Kidney glomerular epithelial cell (primary cell): ENCODE measurements around the gene TSC22D2.

Source experiments
- DNase-seq: peaks from one replicate; lab custom pipeline; 2025; lab: John Stamatoyannopoulos, UW

The TSC22D2 gene

DNA sequence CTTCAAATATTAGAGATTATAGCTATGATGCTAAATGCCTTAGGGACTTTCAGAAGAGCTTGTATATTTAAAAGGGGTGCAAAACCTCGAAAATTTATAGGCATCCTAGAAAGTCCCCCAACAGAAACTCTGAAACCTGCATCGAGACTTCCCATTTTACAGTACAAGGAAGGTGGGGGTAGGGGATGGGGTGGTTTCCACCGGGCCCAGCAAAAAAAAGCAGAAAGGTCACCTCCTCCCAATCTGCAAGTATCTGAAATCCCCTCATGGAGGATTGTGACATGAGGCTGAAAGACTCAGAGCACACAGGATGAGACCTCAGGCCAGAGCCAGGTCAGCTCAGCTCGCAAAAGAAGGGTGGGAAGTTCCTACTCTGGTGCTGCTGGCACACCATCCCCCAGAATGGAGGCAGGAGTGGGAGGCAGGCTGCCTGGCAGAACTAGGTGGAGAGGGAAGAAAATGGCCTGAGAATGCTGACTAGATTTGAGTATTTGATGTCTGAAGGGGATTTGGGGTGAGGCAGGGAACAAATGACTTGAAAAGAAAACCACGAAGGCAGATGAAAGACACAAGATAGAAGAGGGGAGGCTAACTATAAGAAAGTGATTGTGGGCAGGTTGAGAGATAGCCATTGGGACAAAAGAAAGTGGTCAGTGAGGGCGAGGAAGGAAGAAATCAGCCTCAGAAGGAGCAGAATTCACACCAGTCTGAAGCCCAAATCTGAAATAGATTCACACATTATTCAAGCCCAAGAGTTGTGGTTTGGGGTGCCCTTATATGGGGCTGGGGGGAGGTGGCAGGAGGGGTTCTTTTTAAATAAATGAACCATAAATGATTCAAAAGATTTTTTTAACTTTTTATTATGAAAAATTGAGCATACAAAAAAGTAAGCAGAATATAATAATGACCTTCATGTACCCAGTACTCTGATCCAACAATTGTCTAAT is 22.5 kb upstream of the TSC22D2 start:
- no peak for DNase-seq

DNA sequence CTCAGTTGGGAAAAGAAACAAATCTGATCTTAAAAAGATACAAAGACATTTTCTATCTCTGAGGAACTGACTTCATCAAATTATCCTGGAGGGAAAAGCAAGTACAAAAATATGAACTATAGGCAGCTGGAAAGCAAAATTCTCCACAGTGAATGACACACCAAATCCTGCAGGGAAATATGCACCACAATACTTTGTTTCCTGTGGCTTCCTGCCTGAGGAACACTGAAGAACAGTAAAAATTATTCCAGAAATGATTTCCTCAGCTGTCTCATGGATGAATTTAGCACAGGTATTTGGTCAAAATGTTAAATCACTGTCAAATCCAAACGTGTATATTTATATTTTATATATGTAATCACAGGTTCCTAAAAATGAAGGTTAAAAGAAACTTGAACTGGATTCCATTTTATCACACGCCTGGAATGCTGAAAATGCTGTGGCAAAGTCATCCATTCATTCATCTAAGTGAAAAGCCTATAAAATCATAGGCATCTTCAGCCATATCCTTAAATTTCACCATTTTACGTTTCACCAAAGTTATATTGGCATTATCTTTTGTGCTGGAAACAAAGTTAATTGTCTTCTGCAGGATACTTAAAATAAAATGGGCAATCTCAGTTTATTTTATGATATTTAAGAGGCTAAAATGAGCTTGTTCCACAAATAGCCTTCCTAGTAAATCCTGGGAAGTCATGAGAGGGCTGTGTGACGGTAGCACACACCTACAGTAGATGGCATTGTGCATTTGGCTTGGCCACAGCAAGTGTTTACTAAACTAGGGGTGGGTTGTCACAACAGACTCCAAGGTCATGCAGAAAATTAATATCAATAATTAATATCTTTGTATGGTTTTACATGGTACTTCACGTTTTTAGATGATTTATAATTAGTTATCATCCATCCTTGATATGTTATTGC is 19.3 kb upstream of the TSC22D2 start:
- no peak for DNase-seq

DNA sequence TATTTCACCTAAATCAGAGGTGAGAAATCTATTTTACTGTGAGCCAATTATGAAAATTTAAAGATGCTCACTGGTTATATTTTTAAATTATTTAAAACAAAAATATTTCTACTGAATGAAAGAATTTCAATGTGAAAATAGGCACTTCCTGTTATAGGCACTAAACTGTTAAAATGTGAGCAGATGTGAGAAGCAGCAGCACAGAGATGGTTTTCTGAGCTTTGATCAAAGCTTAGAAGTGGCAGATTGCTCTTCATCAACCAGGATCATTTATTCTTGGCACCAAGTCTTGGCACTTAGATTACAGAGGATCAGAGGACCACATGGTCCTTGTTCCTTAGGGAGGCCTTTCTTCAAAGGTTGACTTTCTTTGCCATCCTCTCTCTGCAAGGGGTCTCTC is 18.0 kb upstream of the TSC22D2 start:
- no peak for DNase-seq

DNA sequence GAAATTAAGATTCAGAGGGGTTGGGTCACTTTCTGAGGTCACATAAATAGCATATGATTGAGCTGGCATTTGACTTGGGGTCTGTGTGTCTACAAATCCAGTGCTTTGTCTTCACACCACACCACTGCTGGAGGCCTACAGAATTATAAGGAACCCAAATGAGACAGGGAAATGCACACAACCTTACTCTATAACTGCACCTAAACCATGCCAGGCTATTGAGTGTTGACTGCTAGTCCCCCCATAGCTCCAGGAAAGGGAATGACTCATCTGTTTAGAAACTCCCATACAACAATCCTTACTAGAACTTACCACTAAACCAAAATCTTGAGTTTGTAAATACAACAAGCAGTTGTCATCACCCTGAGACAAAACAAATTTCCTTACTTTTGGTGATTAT is 16.9 kb upstream of the TSC22D2 start:
- peak; percentile 6 for DNase-seq

DNA sequence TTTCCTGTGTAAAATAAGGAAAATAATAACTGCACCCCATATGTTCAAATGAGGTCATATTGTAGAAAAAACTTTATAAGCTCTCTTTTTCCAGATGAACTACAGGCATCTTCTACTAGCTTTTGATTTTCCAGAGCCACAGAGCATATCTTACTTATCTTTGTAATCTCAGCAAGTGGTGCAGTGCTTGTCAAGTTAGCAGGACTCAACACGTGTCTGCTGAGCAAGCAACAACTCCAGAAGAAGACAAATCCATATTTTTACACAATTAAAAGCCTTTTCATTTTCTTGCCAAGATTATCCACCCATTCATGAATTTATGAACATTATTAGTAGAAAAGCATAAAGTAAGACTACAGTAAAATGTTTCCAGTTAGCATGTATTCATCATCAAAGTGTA is 14.4 kb upstream of the TSC22D2 start:
- DNase-seq, result no peak

DNA sequence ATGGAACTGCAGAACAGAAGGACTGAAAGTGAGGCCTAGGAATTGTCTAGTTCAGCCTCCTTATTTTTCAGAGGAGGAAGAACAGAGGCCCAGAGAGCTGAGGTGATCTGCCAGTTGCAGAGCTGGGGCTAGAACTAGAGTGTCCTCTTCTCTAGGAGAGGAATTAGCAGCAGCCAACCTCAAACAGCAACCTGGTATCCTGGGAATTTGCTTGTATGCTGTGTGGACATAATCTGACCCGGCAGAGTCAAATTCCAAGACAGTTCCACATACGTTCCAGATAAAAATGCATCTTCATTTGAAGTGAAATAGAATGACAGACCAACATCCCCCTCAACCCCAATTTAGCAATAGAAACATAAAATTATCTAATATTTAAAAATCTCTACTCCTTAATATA is 13.5 kb upstream of the TSC22D2 start:
- no peak for DNase-seq

DNA sequence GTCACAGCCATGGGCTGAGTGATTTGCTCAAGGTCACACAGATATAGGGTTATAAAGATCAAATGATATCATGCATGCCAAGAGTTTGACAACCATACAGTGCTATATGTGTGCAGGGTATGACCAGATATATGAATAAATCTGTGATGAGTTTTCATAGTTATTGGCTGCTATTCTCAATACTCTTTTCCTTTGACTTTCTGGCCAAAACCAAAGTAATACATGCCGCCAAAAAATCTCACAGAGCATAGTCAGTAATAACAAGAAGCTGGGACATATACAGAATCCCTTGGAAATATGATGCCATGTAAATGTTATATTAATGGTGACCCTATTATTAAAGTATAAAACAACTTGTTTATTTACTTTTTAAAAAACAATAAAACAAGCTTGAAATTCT is 11.6 kb upstream of the TSC22D2 start:
- no peak for DNase-seq

DNA sequence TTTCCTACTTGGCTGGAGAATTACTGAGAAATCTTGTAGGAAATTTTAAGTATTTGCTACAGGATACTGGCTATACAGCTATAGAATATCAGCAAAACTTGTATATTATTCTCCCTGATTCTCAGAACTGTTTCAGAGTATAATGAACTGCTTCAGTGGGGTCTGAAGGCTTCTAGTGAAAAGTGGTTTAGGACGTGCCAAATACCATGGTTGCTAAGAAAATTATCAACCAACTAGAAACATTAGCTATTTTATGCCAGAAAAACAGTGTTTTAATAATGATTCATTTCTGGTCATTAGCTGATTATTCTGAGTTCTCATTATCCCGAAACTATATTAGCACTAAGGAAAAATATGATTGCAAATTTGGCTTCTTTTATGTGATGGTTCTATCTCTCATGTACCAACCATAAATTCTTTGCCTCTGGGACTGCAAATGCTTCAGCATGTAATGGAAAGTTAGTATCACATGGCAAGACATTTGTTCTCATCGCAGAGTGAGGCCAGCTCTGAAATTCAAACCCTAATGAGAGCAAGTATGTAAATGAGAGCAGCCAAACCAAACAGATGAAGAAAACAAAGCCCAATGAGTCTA is 11.0 kb upstream of the TSC22D2 start:
- no peak for DNase-seq

DNA sequence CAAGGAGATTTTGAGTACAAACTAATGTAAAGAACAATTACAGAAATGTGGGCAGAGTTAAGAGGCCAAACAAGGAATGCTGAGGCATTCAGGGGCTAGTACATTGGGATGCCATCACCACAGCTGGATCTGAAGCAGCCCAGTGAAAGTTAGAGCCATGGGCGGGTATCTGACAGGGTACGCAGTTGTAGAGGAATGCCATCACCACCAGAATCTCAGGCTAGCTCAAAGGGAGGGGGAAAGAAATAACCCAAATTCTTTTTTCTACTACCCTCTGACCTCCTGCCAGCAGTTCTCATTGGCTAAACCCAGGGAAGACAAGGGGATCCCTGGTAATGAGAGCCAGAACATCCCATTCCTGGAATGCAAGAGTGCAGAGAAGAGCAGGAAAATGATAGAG is 9.0 kb upstream of the TSC22D2 start:
- no peak for DNase-seq

DNA sequence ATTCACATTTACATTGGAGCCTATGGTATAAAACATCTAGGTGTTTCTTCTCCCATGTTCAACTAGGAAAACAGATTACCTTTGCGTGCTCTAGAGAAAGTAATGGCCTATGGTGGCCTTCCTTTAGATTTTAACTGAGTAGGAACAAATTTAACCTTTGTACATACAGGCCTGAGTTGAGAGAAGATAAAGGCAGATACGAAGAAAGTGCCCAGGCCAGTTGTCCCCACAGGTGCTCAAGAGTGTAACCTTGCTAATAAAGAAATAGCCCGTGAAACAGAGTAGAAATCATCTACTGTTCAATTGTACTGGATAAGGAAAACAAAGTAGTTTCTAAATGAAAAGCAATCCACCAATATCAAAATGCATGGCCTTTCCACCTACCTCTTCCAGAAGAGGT is 6.8 kb upstream of the TSC22D2 start:
- no peak for DNase-seq

DNA sequence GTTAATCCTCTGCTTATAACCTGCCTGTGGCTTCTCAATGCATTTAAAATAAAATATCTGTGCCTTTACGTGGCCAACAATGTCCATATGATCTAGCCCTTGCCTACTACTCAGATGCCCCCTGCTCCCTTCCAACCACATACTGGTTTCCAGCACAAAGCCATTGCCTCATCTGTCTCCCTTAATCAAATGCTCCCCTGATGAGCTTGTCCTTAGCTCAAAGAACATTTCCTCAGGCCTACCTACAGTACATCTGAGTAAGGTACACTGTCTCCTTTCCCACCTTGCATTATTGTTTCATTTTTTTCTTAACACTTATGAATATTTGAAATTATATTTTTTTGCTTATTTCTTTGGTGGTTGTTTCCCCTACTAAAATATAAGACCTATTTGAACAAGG is 5.9 kb upstream of the TSC22D2 start:
- DNase-seq, result no peak

DNA sequence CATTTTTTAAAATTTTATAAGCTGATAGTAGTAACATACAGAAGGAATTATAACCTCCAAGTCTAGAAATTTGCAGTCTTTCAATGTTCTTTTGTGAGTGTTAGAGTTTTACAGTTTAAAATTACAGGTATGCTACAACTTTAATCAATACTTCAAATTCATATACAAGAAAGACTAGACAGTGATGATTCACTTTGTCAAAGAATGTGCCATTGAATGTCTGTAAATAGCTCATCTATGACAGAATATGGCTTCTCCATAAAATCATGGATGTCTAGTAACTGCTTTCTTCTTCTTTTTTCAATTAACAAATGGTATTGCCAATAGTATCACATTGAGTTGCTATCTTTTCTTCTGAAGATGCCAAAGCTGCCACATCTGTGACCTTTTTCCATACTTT is 4.1 kb upstream of the TSC22D2 start:
- no peak for DNase-seq

DNA sequence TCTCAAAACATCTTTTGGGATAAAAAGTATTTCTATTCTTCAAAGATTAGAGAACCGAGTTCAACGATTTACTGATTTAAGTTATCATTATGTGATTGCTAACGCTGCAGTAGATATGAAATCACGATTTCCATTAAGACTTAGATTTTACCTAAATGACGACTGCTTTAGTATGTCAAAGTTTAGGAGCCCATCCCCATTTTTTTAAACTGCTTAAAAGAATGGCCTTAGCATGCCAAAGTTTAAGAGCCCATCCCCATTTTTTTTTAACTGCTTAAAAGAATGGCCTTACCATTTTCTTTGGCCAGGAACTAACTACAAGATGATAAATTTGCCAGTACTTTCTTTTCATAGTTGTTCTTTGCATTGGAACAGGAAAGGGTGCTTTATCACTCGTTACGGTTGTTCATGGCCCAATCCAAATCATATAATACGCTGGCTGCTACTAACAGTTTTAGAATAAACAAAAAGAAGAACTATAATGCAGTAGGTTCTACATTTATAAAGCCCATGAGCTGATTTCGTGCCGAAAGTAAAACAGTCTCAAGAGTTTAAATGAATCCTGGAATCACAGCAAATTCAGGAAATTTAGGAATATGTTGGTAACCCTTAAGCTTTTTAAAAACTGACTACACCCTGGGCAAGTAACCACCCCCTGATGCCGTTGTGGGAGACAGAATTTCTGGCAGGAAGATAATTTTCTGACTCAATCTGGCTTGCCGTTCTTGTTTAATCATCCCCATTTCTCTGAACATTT is 869 bp upstream of the TSC22D2 start:
- DNase-seq, result peak; percentile 68

DNA sequence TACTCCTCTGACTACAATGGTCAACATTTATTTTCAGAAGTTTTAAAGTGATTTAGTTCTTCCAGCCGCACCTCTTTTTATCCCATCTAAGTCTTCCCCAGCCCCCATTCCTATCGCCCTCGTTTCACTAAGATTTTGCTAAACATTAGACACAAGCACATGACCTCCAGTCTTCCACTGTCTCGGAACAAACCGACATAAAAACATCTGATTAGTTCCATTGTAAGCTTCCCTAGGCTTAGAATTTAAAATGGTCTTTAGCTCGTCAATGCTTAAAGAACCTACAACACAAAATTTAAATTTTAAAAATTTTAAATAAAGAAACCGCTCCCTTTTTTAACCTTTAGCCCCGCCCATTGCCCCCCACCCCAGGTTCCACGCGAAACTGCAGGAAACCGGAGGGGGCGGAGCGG is 284 bp upstream of the TSC22D2 start:
- DNase-seq, result peak; percentile 74

DNA sequence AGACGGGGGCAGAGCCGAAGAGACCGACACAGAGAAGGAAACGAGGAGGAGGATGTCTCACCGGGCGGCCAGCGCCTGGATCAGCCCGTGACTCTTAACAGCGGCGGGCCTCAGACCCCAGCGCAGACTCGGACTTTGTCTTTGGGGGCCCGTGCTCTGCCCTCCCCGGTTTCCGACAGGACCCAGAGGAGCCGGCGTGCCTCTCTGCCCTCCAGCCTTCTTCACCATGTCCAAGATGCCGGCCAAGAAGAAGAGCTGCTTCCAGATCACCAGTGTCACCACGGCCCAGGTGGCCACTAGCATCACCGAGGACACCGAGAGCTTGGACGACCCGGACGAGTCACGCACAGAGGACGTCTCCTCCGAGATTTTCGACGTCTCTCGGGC is 1.0 kb downstream of the TSC22D2 start:
- no peak for DNase-seq

DNA sequence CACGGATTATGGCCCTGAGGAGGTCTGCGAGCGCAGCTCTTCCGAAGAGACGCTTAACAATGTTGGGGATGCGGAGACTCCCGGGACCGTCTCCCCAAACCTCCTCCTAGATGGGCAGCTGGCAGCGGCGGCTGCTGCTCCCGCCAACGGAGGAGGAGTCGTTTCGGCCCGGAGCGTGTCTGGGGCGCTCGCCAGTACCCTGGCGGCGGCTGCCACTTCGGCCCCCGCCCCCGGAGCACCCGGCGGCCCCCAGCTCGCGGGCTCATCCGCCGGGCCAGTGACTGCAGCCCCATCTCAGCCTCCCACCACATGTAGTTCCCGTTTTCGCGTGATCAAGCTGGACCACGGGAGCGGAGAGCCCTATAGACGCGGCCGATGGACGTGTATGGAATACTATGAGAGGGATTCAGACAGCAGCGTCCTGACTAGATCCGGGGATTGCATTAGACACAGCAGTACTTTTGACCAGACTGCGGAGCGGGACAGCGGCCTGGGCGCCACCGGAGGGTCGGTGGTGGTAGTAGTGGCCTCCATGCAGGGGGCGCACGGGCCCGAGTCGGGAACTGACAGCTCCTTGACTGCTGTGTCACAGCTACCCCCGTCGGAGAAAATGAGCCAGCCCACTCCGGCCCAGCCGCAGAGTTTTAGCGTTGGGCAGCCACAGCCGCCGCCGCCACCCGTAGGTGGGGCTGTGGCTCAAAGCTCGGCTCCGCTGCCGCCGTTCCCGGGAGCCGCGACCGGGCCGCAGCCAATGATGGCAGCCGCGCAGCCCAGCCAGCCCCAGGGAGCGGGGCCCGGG is 1.6 kb downstream of the TSC22D2 start:
- DNase-seq, result peak; percentile 15

DNA sequence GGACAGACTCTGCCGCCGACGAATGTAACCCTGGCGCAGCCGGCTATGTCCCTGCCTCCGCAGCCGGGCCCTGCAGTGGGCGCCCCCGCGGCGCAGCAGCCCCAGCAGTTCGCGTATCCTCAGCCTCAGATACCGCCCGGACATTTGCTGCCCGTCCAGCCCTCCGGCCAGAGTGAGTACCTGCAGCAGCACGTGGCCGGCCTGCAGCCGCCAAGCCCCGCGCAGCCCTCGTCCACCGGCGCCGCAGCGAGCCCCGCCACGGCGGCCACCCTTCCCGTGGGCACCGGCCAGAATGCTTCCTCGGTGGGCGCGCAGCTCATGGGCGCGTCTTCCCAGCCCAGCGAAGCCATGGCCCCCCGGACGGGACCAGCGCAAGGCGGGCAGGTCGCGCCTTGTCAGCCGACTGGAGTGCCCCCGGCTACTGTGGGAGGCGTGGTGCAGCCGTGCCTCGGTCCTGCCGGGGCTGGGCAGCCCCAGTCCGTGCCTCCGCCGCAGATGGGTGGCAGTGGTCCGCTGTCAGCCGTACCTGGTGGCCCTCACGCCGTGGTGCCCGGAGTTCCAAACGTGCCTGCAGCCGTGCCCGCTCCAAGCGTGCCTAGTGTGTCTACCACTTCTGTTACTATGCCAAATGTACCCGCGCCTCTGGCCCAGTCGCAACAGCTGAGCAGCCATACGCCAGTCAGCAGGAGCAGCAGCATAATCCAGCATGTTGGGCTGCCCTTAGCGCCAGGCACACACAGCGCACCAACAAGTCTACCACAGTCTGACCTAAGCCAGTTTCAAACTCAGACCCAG is 2.4 kb downstream of the TSC22D2 start:
- peak; percentile 31 for DNase-seq

DNA sequence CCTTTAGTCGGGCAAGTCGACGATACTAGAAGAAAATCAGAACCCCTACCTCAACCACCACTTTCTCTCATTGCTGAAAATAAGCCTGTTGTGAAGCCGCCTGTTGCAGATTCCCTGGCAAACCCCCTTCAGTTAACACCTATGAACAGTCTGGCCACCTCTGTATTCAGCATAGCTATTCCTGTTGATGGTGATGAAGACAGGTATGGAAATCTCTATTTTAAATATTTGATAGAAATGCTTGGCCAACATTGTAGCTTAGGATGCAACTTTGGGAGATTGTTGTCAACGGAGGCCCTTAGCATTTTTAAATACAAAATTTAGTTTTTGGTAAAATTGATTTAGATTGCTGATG is 3.0 kb downstream of the TSC22D2 start:
- DNase-seq, result no peak

DNA sequence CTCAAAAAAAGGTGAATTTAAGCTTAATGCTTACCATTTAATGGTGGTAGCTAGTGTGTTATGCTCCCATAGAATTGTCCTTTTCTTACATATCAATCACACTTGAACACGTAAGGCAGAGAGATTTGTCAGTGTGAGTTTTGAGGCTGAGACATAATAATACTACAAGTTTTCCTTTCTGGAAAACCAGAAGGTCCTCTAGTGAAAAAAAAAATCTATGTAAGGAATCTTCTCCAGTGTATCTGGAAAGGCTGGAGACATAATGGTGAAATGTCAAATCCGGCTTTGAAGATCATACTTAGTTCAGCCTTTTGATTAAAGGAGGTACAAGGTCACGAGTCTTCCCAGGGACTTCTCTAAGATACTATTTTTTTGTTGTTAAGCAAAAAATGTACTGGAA is 3.4 kb downstream of the TSC22D2 start:
- DNase-seq, result no peak

DNA sequence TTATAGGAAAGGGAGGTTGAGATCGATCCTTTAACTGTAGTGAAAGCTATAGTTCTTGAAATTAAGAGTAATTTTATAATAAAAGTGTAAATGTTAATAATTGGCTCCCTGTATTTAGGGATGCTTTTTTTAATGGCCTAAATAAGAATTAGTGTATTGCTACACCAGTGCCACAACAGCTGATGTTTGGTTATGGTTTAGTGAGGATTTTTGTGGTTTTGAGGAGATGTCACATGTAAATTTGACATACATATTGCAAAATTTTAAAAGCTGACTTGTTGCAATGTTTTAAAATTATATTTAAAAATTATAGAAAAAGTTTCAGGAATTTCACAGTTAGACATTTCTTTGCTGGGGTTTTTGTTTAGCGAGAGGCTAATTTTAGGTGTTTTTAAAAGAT is 3.9 kb downstream of the TSC22D2 start:
- no peak for DNase-seq
